Endothelial cell (in vitro differentiated cells): ENCODE measurements around the gene PRRX1. TPM values are rescaled to one million over a fixed set of nuclear protein-coding genes. Genes with fewer than 3 reads are reported as not detected.

Source experiments
- DNase-seq: peaks from one replicate; pipeline ENCODE4 v3.0.0; 2021; ENCODE audit warnings: low spot score
- H3K27ac Mint-ChIP-seq: one replicate; pipeline ENCODE4 v1.8.0; 2021; ENCODE audit warnings: mixed read lengths, inconsistent platforms; ENCODE audit not compliant: unreplicated experiment
- H3K27me3 Mint-ChIP-seq: one replicate; pipeline ENCODE4 v1.8.0; 2021; ENCODE audit warnings: mild to moderate bottlenecking, moderate library complexity, mixed read lengths, inconsistent platforms; ENCODE audit not compliant: unreplicated experiment
- H3K36me3 Mint-ChIP-seq: one replicate; pipeline ENCODE4 v1.8.0; 2021; ENCODE audit warnings: mild to moderate bottlenecking, low read depth, mixed read lengths, inconsistent platforms; ENCODE audit not compliant: unreplicated experiment
- H3K4me1 Mint-ChIP-seq: one replicate; pipeline ENCODE4 v1.8.0; 2021; ENCODE audit warnings: mild to moderate bottlenecking, mixed read lengths, inconsistent platforms; ENCODE audit not compliant: unreplicated experiment
- H3K4me3 Mint-ChIP-seq: one replicate; pipeline ENCODE4 v1.8.0; 2021; ENCODE audit warnings: mild to moderate bottlenecking, mixed read lengths, inconsistent platforms; ENCODE audit not compliant: unreplicated experiment
- H3K9me3 Mint-ChIP-seq: one replicate; pipeline ENCODE4 v1.8.0; 2021; ENCODE audit warnings: mixed read lengths, inconsistent platforms; ENCODE audit not compliant: unreplicated experiment
- CTCF ChIP-seq: fragments of 200-600 bp; sonication (generic); IDR thresholded peaks from one replicate; pipeline ENCODE4 v1.5.0; 2021; ENCODE audit warnings: antibody characterized with exemption; ENCODE audit not compliant: unreplicated experiment
- total RNA-seq: library from RNA; stranded (reverse); fragmentation: NEBNext Ultra II Directional; extraction: Animal tissue kit (Norgen Biotek cat#: 25700); gene quantifications from one replicate; pipeline ENCODE4 v1.2.1, GENCODE V29; 2021; ENCODE audit not compliant: unreplicated experiment

The PRRX1 gene
- total RNA-seq, 1 donor from 2014 or later: not detected

- H3K36me3 Mint-ChIP-seq: no peaks in the 10 kb centered on the region
- H3K4me1 Mint-ChIP-seq: no peaks in the 10 kb centered on the region
- no peak overlapping the region for H3K4me3 Mint-ChIP-seq
- no peak for TF ChIP-seq CTCF
- H3K9me3 Mint-ChIP-seq: no peaks in the 10 kb centered on the region
- no peak overlapping the region for H3K27ac Mint-ChIP-seq
- DNase-seq: no peak
- no peaks in the 10 kb centered on the region for H3K27me3 Mint-ChIP-seq
These were observed 43.8 kb upstream of the PRRX1 start for GRCh38 chr1:170620164-170620563.

DNA sequence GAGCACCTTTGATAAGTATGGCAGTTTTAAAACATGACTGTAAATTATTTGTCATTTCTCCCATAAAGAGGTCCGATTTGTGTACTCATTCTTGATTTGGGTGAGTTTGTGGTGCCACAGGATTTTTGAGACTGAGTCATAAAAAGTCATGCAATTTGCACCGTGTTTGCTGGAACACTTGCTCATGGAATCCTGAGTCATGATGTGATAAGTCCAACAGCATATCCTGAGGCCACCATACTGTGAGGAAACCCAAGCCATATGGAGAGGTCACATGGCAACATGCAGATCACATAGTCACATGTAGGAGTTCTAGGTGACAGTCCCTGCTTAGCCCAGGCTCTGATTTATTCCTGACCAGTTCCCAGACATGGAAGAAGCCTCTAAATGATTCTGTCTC, 40.8 kb upstream of the PRRX1 start:
- H3K9me3 Mint-ChIP-seq: no peaks in the 10 kb centered on the region
- H3K27ac Mint-ChIP-seq: no peak overlapping the region
- no peak for TF ChIP-seq CTCF
- no peak for DNase-seq
- H3K36me3 Mint-ChIP-seq: no peaks in the 10 kb centered on the region
- no peak overlapping the region for H3K4me3 Mint-ChIP-seq
- H3K27me3 Mint-ChIP-seq: no peaks in the 10 kb centered on the region
- H3K4me1 Mint-ChIP-seq: no peaks in the 10 kb centered on the region

GRCh38 chr1:170624146-170624545, 39.8 kb upstream of the PRRX1 start:
- Mint-ChIP-seq H3K27ac (no peak overlapping the region), H3K36me3 (no peaks in the 10 kb centered on the region), H3K4me3 (no peak overlapping the region), H3K9me3 (no peaks in the 10 kb centered on the region), H3K4me1 (no peaks in the 10 kb centered on the region), H3K27me3 (no peaks in the 10 kb centered on the region)
- no peak for TF ChIP-seq CTCF
- DNase-seq: no peak

GRCh38 chr1:170630977-170631376, 33.0 kb upstream of the PRRX1 start:
- H3K36me3 Mint-ChIP-seq: no peaks in the 10 kb centered on the region
- no peak for DNase-seq
- H3K27me3 Mint-ChIP-seq: no peaks in the 10 kb centered on the region
- no peak for TF ChIP-seq CTCF
- H3K9me3 Mint-ChIP-seq: no peaks in the 10 kb centered on the region
- H3K27ac Mint-ChIP-seq: no peak overlapping the region
- H3K4me1 Mint-ChIP-seq: peaks cover 17% of the 10 kb centered on the region
- H3K4me3 Mint-ChIP-seq: no peak overlapping the region

DNA sequence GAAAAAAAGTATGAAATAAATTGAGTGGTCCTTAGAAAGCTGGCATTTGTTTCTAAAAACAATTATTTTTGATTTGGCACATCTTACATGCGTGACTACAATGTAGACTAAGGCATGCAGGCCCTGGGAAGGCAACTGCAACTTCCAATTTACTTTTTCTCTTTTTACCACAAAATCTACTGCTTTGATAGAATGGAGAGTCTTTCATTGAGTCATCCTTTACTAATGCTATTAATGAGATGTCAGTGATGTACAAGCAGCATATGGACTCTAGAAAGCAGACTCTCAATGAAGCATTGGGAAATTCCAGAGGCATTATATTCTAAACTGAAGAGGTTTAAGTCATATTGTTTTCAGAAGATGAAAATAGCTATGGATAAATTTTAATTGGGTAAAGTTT, 29.6 kb upstream of the PRRX1 start:
- Mint-ChIP-seq H3K27me3 (peaks cover 2% of the 10 kb centered on the region), H3K27ac (no peak overlapping the region), H3K4me3 (no peak overlapping the region), H3K9me3 (no peaks in the 10 kb centered on the region), H3K4me1 (peaks cover 24% of the 10 kb centered on the region), H3K36me3 (no peaks in the 10 kb centered on the region)
- TF ChIP-seq CTCF: no peak
- no peak for DNase-seq
